Left lung (tissue), 10 donors: Measurements from ENCODE around the gene PLXNB1. TPM values are rescaled to one million over a fixed set of nuclear protein-coding genes. Genes with fewer than 3 reads are reported as not detected.

Experiments used
- ATAC-seq: fragments of 200-7000 bp; cut with Tn5 transposase; one replicate; pipeline ENCODE4 v1.9.1; 2020; ENCODE audit warnings: moderate library complexity
- DNase-seq, 4 donors: peaks; one replicate each; pipeline ENCODE4 v3.0.0-alpha.2; 2013 to 2020
- H3K27ac ChIP-seq, 2 donors: fragments of 200-600 bp; sonication (generic) in 1 of 2; one replicate each; pipeline versions ENCODE4 v1.5.0 to v1.8.0; 2020 to 2021
- H3K27me3 ChIP-seq, 2 donors: fragments of 200-600 bp; sonication (generic) in 1 of 2; one replicate each; pipeline versions ENCODE4 v1.5.0 to v1.8.0; 2020 to 2021
- H3K36me3 ChIP-seq, 2 donors: fragments of 200-600 bp; sonication (generic) in 1 of 2; one replicate each; pipeline versions ENCODE4 v1.5.0 to v1.8.0; 2020 to 2021
- H3K4me1 ChIP-seq, 2 donors: fragments of 200-600 bp; one replicate each; pipeline ENCODE4 v1.8.0; 2021
- H3K4me3 ChIP-seq, 2 donors: fragments of 200-600 bp; sonication (generic) in 1 of 2; one replicate each; pipeline versions ENCODE4 v1.5.0 to v1.8.0; 2020 to 2021; ENCODE audit warnings: mild to moderate bottlenecking in 1 of 2
- H3K9me3 ChIP-seq, 2 donors: fragments of 200-600 bp; sonication (generic) in 1 of 2; one replicate each; pipeline versions ENCODE4 v1.5.0 to v1.8.0; 2020 to 2021
- intact Hi-C, 2 donors: fragments of 100-400 bp; cut with DNase I; formaldehyde crosslinking; loops; one replicate each; pipeline versions ENCODE4 v1.11.2 to v1.14.2; 2022
- polyA plus RNA-seq, 6 donors: library from polyadenylated mRNA; unstranded; fragments of 120-200 nt; gene quantifications; one replicate each; pipeline ENCODE4 v1.2.1, GENCODE V29; 2013; ENCODE audit not compliant: insufficient read length in 6 of 6
- total RNA-seq, 2 donors: library from RNA; stranded (reverse); fragmentation: NEBNext Ultra II Directional; extraction: Animal tissue kit (Norgen Biotek cat#: 25700); gene quantifications; one replicate each; pipeline ENCODE4 v1.2.1, GENCODE V29; 2021
- TF ChIP-seq, protein P1 (sequence below), 2 donors: fragments of 200-600 bp; sonication (generic) in 1 of 2; IDR thresholded peaks; one replicate each; pipeline versions ENCODE4 v1.5.0 to v1.8.0; 2021; ENCODE audit warnings: antibody characterized with exemption in 2 of 2
- donor health status: DM: no; HTN: yes; CAD: no.
- donor health status: DM: no; HTN: no; CAD: no.

Gene PLXNB1
- total and polyA plus RNA-seq, 8 donors, result 65.0 to 161 (median 109) TPM

DNA sequence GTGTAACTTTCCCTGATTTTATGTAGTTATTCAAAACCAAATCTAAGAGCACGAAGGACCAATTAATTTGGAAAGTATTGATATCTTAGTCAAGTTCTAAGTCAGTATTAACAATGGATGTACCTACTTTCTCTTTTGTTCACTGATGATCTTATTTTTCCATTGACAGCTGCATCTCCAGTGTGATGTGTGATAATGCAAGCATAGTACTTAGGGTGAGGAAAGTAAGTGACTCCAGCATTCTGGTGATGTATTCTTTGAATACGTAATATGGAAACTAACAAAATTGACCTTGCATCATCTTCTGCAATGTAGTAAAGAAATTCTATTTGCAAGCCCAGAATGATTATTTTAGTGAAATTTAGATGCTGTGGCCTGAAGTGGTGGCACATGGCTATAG, 35.5 kb downstream of the PLXNB1 start:
- no peak for DNase-seq
- H3K9me3 ChIP-seq, result no peaks in the 10 kb centered on the region
- ATAC-seq, result no peak
- intact Hi-C loops, result no loop called here
- no peaks in the 10 kb centered on the region for H3K27me3 ChIP-seq
- no peaks in the 10 kb centered on the region for H3K36me3 ChIP-seq
- TF ChIP-seq, protein P1, sequence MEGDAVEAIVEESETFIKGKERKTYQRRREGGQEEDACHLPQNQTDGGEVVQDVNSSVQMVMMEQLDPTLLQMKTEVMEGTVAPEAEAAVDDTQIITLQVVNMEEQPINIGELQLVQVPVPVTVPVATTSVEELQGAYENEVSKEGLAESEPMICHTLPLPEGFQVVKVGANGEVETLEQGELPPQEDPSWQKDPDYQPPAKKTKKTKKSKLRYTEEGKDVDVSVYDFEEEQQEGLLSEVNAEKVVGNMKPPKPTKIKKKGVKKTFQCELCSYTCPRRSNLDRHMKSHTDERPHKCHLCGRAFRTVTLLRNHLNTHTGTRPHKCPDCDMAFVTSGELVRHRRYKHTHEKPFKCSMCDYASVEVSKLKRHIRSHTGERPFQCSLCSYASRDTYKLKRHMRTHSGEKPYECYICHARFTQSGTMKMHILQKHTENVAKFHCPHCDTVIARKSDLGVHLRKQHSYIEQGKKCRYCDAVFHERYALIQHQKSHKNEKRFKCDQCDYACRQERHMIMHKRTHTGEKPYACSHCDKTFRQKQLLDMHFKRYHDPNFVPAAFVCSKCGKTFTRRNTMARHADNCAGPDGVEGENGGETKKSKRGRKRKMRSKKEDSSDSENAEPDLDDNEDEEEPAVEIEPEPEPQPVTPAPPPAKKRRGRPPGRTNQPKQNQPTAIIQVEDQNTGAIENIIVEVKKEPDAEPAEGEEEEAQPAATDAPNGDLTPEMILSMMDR (IDR thresholded peaks at IDR 0.05), result no peak
- no peak overlapping the region for H3K4me3 ChIP-seq
- H3K27ac ChIP-seq, result no peak overlapping the region
- peaks cover 0 to 10% of the 10 kb centered on the region in 2 donors for H3K4me1 ChIP-seq

DNA sequence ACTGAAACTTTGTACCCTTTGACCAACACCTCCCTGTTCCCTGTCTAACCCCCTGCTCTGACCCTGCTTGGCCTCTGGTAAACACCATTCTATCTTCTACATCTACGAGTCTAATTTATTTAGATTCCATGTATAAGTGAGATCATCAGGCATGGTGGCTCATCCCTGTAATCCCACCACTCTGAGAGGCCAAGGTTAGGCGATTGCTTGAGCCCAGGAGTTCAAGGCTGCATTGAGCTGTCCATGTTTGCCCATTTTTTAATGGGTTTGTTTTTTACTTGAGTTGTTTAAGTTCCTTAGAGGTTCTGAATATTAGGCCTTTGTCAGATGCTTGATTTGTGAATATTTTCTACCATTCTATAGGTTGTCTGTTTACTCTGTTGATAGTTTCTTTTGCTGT, 40.9 kb downstream of the PLXNB1 start:
- ATAC-seq (no peak), DNase-seq (no peak)
- H3K27ac ChIP-seq, result no peak overlapping the region
- intact Hi-C loops, result no loop called here
- H3K9me3 ChIP-seq, result peaks cover 0 to 2% of the 10 kb centered on the region in 2 donors
- H3K27me3 ChIP-seq, result no peaks in the 10 kb centered on the region
- TF ChIP-seq, protein P1 (IDR thresholded peaks at IDR 0.05), result no peak
- no peaks in the 10 kb centered on the region for H3K4me1 ChIP-seq
- H3K4me3 ChIP-seq, result no peak overlapping the region
- H3K36me3 ChIP-seq, result no peaks in the 10 kb centered on the region

DNA sequence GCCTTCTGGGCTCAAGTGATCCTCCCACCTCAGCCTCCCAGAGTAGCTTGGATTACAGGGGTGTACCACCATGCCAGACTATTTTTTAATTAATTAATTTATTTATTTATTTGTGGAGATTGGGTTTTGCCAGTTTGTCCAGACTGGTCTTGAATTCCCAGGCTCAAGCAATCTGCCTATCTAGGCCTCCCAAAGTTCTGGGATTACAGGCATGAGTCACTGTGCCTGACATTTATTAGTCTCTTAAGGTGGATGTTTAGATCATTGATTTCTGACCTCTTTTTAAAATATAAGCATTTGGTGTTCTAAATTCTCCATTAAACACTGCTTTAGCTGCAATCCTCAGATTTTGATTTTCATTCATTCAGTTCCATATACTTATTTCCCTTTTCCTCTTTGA, 42.3 kb downstream of the PLXNB1 start:
- no peaks in the 10 kb centered on the region for H3K27me3 ChIP-seq
- H3K36me3 ChIP-seq, result no peaks in the 10 kb centered on the region
- intact Hi-C loops, result no loop called here
- no peaks in the 10 kb centered on the region for H3K4me1 ChIP-seq
- H3K9me3 ChIP-seq, result peaks cover 0 to 2% of the 10 kb centered on the region in 2 donors
- DNase-seq (no peak), ATAC-seq (no peak)
- H3K27ac ChIP-seq, result no peak overlapping the region
- H3K4me3 ChIP-seq, result no peak overlapping the region
- TF ChIP-seq, protein P1 (IDR thresholded peaks at IDR 0.05), result no peak

- no peak for ATAC-seq
- no peak for DNase-seq
These were observed 56.9 kb downstream of the PLXNB1 start for GRCh38 chr3:48372862-48373435.

GRCh38 chr3:48372377-48372770, 57.5 kb downstream of the PLXNB1 start:
- intact Hi-C loops, result no loop called here
- H3K27ac ChIP-seq, result no peak overlapping the region
- H3K4me1 ChIP-seq, result no peaks in the 10 kb centered on the region
- TF ChIP-seq, protein P1 (IDR thresholded peaks at IDR 0.05), result no peak
- no peak for DNase-seq
- no peaks in the 10 kb centered on the region for H3K36me3 ChIP-seq
- no peaks in the 10 kb centered on the region for H3K27me3 ChIP-seq
- no peaks in the 10 kb centered on the region for H3K9me3 ChIP-seq
- no peak for ATAC-seq
- no peak overlapping the region for H3K4me3 ChIP-seq

More at GRCh38 chr3:48372862-48373435, 56.9 kb downstream of the PLXNB1 start:
- Histone ChIP-seq H3K4me1 (no peaks in the 10 kb centered on the region), H3K9me3 (no peaks in the 10 kb centered on the region), H3K36me3 (no peaks in the 10 kb centered on the region), H3K27ac (no peak overlapping the region), H3K4me3 (no peak overlapping the region), H3K27me3 (no peaks in the 10 kb centered on the region)
- intact Hi-C loops, result no loop called here
- TF ChIP-seq, protein P1 (IDR thresholded peaks at IDR 0.05), result no peak
